Stomach (tissue), 9 donors: ENCODE data around the gene ATP8A2. TPM values are rescaled to one million over a fixed set of nuclear protein-coding genes. Genes with fewer than 3 reads are reported as not detected.

Experiments used
- DNase-seq, 2 donors: peaks; one replicate each; pipeline versions ENCODE4 v3.0.0 to v3.0.0-alpha.2; 2013 to 2019
- H3K27ac ChIP-seq, 5 donors: fragments of 200-600 bp in 4 of 5; sonication (generic) in 4 of 5; one replicate each; pipeline ENCODE4 v1.5.1; 2013 to 2019; ENCODE audit warnings: mild to moderate bottlenecking in 1 of 5, moderate library complexity in 1 of 5
- H3K27me3 ChIP-seq, 3 donors: fragments of 200-600 bp; sonication (generic); one replicate each; pipeline ENCODE4 v1.5.1; 2017 to 2019; ENCODE audit warnings: mixed run types in 1 of 3
- H3K36me3 ChIP-seq, 4 donors: fragments of 200-600 bp; sonication (generic); 1 replicate in 3 of 4; 2 replicates in 1 of 4; pipeline ENCODE4 v1.5.1; 2016 to 2019
- H3K4me1 ChIP-seq, 4 donors: fragments of 200-600 bp; sonication (generic); one replicate each; pipeline ENCODE4 v1.5.1; 2016 to 2019
- H3K4me3 ChIP-seq, 4 donors: fragments of 200-600 bp; sonication (generic) in 3 of 4; one replicate each; pipeline ENCODE4 v1.5.1; 2016 to 2019; ENCODE audit warnings: mild to moderate bottlenecking in 1 of 4
- H3K9me3 ChIP-seq, 4 donors: fragments of 200-600 bp; sonication (generic); one replicate each; pipeline ENCODE4 v1.5.1; 2016 to 2019
- EP300 ChIP-seq: sonication (generic); formaldehyde crosslinking; IDR thresholded peaks from one replicate; pipeline ENCODE4 v1.6.1; 2017; ENCODE audit warnings: antibody characterized with exemption
- POLR2A ChIP-seq, 4 donors: fragments of 450-650 bp; IDR thresholded peaks; one replicate each; pipeline ENCODE4 v1.6.1; 2016; ENCODE audit warnings: antibody characterized with exemption in 4 of 4, control low read depth in 2 of 4, mild to moderate bottlenecking in 1 of 4, moderate library complexity in 1 of 4
- POLR2AphosphoS5 ChIP-seq, 3 donors: sonication (generic); formaldehyde crosslinking; IDR thresholded peaks; one replicate each; pipeline ENCODE4 v1.6.1; 2016; ENCODE audit warnings: antibody characterized with exemption in 3 of 3
- WGBS, 5 donors: extraction: QIAGEN DNeasy Blood & Tissue Kit in 3 of 5; methylation state at CpG; one replicate each; pipeline versions ENCODE4 v1.1.5 to v1.1.7; 2013 to 2018; 5-methylcytosine and 5-hydroxymethylcytosine counted together
- intact Hi-C: fragments of 100-400 bp; cut with DNase I; formaldehyde crosslinking; loops from one replicate; pipeline ENCODE4 v1.15.1; 2023; ENCODE audit warnings: low total_unique reads
- polyA plus RNA-seq, 3 donors: library from polyadenylated mRNA; stranded (reverse); fragments of 200-250 nt; gene quantifications; one replicate each; pipeline ENCODE4 v1.2.3, GENCODE V29; 2013
- total RNA-seq, 5 donors: library from RNA; depleted of rRNA; stranded (reverse); fragments of >200 nt; gene quantifications; one replicate each; pipeline versions ENCODE4 v1.1.0 to v1.2.3, GENCODE V29; 2014 to 2016
- TF ChIP-seq, protein P1 (sequence below), 7 experiments: fragments of 450-650 bp in 4 of 7; fragments of 200-600 bp in 3 of 7; sonication (generic) in 3 of 7; IDR thresholded peaks; one replicate each; pipeline ENCODE4 v1.5.1; 2016 to 2019; ENCODE audit warnings: antibody characterized with exemption in 7 of 7, control low read depth in 2 of 7, mild to moderate bottlenecking in 1 of 7
- donor health status: healthy with polysubstance abuse.
- donor health status: Bipolar disorder and iron deficiency.
- donor health status: healthy.

The ATP8A2 gene
- total and polyA plus RNA-seq, 8 donors: 0.12 to 3.5 (median 0.20) TPM; not detected in 3

GRCh38 chr13:25682276-25682675 lies 310.5 kb downstream of the ATP8A2 start:
- Histone ChIP-seq H3K27ac (no peak overlapping the region), H3K4me3 (no peak overlapping the region), H3K9me3 (no peaks in the 10 kb centered on the region), H3K27me3 (no peaks in the 10 kb centered on the region), H3K36me3 (no peaks in the 10 kb centered on the region), H3K4me1 (peaks cover 5 to 46% (median 26%) of the 10 kb centered on the region in 4 donors)
- WGBS, 5 donors: 85 to 95% (median 91%) methylated on average over 9 of the region's 9 CpGs
- no peak for DNase-seq
- intact Hi-C loops: no loop called here
- TF ChIP-seq POLR2A (IDR thresholded peaks at IDR 0.05) (no peak), EP300 (no peak), POLR2AphosphoS5 (IDR thresholded peaks at IDR 0.05) (no peak)
- TF ChIP-seq, protein P1, sequence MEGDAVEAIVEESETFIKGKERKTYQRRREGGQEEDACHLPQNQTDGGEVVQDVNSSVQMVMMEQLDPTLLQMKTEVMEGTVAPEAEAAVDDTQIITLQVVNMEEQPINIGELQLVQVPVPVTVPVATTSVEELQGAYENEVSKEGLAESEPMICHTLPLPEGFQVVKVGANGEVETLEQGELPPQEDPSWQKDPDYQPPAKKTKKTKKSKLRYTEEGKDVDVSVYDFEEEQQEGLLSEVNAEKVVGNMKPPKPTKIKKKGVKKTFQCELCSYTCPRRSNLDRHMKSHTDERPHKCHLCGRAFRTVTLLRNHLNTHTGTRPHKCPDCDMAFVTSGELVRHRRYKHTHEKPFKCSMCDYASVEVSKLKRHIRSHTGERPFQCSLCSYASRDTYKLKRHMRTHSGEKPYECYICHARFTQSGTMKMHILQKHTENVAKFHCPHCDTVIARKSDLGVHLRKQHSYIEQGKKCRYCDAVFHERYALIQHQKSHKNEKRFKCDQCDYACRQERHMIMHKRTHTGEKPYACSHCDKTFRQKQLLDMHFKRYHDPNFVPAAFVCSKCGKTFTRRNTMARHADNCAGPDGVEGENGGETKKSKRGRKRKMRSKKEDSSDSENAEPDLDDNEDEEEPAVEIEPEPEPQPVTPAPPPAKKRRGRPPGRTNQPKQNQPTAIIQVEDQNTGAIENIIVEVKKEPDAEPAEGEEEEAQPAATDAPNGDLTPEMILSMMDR (IDR thresholded peaks at IDR 0.05): no peak

DNA sequence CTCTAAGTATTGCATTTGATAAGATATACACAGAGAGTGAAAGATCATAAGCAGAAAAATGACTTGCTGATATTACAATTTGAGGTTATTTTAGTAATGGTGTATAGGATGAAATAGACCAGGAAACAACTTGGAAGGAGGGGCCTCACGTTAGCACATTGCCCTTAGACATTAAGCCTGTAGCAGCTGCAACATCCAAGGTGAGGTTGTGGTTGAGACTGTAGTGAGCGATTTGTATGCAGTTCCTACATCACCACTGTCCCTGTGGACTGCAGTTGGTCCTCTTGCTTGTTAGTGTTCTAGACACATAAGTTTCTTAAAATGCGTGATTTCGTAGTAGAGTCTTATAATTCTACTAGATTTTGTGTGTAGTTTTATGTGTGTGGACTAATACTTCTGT lies 311.3 kb downstream of the ATP8A2 start:
- TF ChIP-seq POLR2A (IDR thresholded peaks at IDR 0.05) (no peak), EP300 (no peak), POLR2AphosphoS5 (IDR thresholded peaks at IDR 0.05) (no peak)
- TF ChIP-seq, protein P1 (IDR thresholded peaks at IDR 0.05): no peak
- 73 to 85% (median 83%) methylated on average over 4 of the region's 4 CpGs for WGBS, 5 donors

GRCh38 chr13:25683662-25684370 lies 312.0 kb downstream of the ATP8A2 start:
- H3K4me3 ChIP-seq: no peak overlapping the region
- WGBS, 5 donors: 38 to 74% (median 61%) methylated on average over 6 of the region's 6 CpGs
- no peak for DNase-seq
- no peaks in the 10 kb centered on the region for H3K27me3 ChIP-seq
- intact Hi-C loops: no loop called here
- TF ChIP-seq POLR2A (IDR thresholded peaks at IDR 0.05): no peak
- TF ChIP-seq POLR2AphosphoS5 (IDR thresholded peaks at IDR 0.05): no peak
- no peak for TF ChIP-seq EP300
- TF ChIP-seq, protein P1 (IDR thresholded peaks at IDR 0.05): no peak
- H3K27ac ChIP-seq: peak overlapping the region in 4 of 5 donors; percentile 20 to 55 (median 46)
- H3K36me3 ChIP-seq: no peaks in the 10 kb centered on the region
- H3K4me1 ChIP-seq: peaks cover 9 to 61% (median 39%) of the 10 kb centered on the region in 4 donors
- H3K9me3 ChIP-seq: no peaks in the 10 kb centered on the region

More for the DNA sequence above, 311.3 kb downstream of the ATP8A2 start:
- H3K4me3 ChIP-seq: no peak overlapping the region
- intact Hi-C loops: no loop called here
- H3K4me1 ChIP-seq: peaks cover 10 to 54% (median 33%) of the 10 kb centered on the region in 4 donors
- H3K36me3 ChIP-seq: no peaks in the 10 kb centered on the region
- no peak for DNase-seq
- peak overlapping the region in 2 of 5 donors; percentile 18 to 51 for H3K27ac ChIP-seq
- H3K9me3 ChIP-seq: no peaks in the 10 kb centered on the region
- H3K27me3 ChIP-seq: no peaks in the 10 kb centered on the region

DNA sequence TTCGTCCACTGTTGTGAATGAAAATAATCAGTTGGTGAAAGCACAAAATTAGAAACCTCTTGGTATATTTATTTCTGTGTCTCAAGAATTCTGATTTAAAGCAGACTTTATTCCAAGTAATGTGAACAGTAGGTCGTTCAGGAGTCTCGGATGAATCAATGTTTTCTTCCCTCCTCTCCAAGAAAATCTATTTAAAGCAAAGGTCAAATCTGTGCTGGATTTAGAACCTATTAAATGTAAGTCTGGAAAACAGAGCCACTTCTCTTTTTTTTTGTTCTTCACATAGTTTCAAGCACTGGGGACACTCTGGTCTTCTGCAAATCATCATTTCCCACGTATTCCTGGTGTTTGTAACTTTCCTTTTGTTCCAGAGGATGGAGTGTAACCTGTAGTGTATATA lies 312.7 kb downstream of the ATP8A2 start:
- intact Hi-C loops: no loop called here
- H3K27ac ChIP-seq: peak overlapping the region in 4 of 5 donors; percentile 20 to 55 (median 46)
- 38 to 60% (median 59%) methylated on average over 4 of the region's 4 CpGs for WGBS, 5 donors

More for the DNA sequence above, 312.7 kb downstream of the ATP8A2 start:
- Histone ChIP-seq H3K36me3 (no peaks in the 10 kb centered on the region), H3K9me3 (no peaks in the 10 kb centered on the region), H3K4me1 (peaks cover 9 to 66% (median 37%) of the 10 kb centered on the region in 4 donors), H3K4me3 (no peak overlapping the region), H3K27me3 (no peaks in the 10 kb centered on the region)
- no peak for DNase-seq
- no peak for TF ChIP-seq POLR2A (IDR thresholded peaks at IDR 0.05)
- TF ChIP-seq EP300: no peak
- no peak for TF ChIP-seq POLR2AphosphoS5 (IDR thresholded peaks at IDR 0.05)
- TF ChIP-seq, protein P1 (IDR thresholded peaks at IDR 0.05): no peak
